Hypothalamus (tissue), 51 donors: Measurements from ENCODE around the gene UGT1A6.
"Not testable (repeated sequence)": the region's sequence is repeated elsewhere in the genome, so short reads cannot be mapped to it uniquely, and the experiment has no call there.

Source experiments
- DNase-seq, 51 donors: peaks; one replicate each; lab custom pipeline; 2025; lab: John Stamatoyannopoulos, UW

UGT1A6 gene

GRCh38 chr2:233692648-233693047, at the start of gene UGT1A6:
TSS of gene UGT1A6 (plus strand) at chr2:233692890. CDS start at chr2:233693005, 115 bp downstream.
- DNase-seq: no peak

- no peak for DNase-seq
These were observed 49.6 kb upstream of the UGT1A6 start for GRCh38 chr2:233643128-233643527.

- DNase-seq: not testable (repeated sequence)
These were observed 46.7 kb upstream of the UGT1A6 start for GRCh38 chr2:233646033-233646432.

- DNase-seq: no peak
These were observed 41.7 kb upstream of the UGT1A6 start for GRCh38 chr2:233650981-233651380.

GRCh38 chr2:233651430-233651829, 41.3 kb upstream of the UGT1A6 start:
- DNase-seq: no peak

- no peak for DNase-seq
These were observed 38.2 kb upstream of the UGT1A6 start for GRCh38 chr2:233654501-233654900.

- DNase-seq: no peak
These were observed 37.6 kb upstream of the UGT1A6 start for GRCh38 chr2:233655043-233655442.

- DNase-seq: not testable (repeated sequence)
These were observed 36.7 kb upstream of the UGT1A6 start for GRCh38 chr2:233655943-233656342.

- DNase-seq: no peak
These were observed 36.2 kb upstream of the UGT1A6 start for GRCh38 chr2:233656443-233656842.

- no peak for DNase-seq
These were observed 34.1 kb upstream of the UGT1A6 start for GRCh38 chr2:233658610-233659009.

GRCh38 chr2:233663911-233664310, 28.8 kb upstream of the UGT1A6 start:
- no peak for DNase-seq

GRCh38 chr2:233668605-233669260, 24.0 kb upstream of the UGT1A6 start:
- no peak for DNase-seq

- DNase-seq: no peak
These were observed 21.2 kb upstream of the UGT1A6 start, which contains the start of gene UGT1A9 for GRCh38 chr2:233671290-233672161. TSS of gene UGT1A9 (plus strand) at chr2:233671898. CDS start at chr2:233671935, 37 bp downstream.

- no peak for DNase-seq
These were observed 19.8 kb upstream of the UGT1A6 start for GRCh38 chr2:233672886-233673285.

GRCh38 chr2:233673896-233674295, 18.8 kb upstream of the UGT1A6 start:
- no peak for DNase-seq

- DNase-seq: no peak
These were observed 18.4 kb upstream of the UGT1A6 start for GRCh38 chr2:233674314-233674713.

- no peak for DNase-seq
These were observed 17.7 kb upstream of the UGT1A6 start for GRCh38 chr2:233674995-233675394.

GRCh38 chr2:233676046-233676445, 16.6 kb upstream of the UGT1A6 start:
- DNase-seq: no peak

GRCh38 chr2:233679196-233679595, 13.5 kb upstream of the UGT1A6 start:
- no peak for DNase-seq

GRCh38 chr2:233680361-233681045, 12.2 kb upstream of the UGT1A6 start:
- DNase-seq: no peak

- DNase-seq: no peak
These were observed 11.1 kb upstream of the UGT1A6 start, which contains the start of gene UGT1A7 for GRCh38 chr2:233681521-233682099. TSS of gene UGT1A7 (plus strand) at chr2:233681901. CDS start at chr2:233681938, 37 bp downstream.
